Measurements from ENCODE around the gene RPS5.
"Not testable (repeated sequence)": the region's sequence is repeated elsewhere in the genome, so short reads cannot be mapped to it uniquely, and the experiment has no call there.

The RPS5 gene

GRCh38 chr19:58400316-58400915 is 13.3 kb downstream of the RPS5 start:
- peaks cover 5% of the 10 kb centered on the region for H3K36me3 Mint-ChIP-seq
- no peak overlapping the region for H3K27ac Mint-ChIP-seq
- H3K4me3 Mint-ChIP-seq = peak overlapping the region; percentile 92
- DNase-seq = no peak
- no peaks in the 10 kb centered on the region for H3K9me3 Mint-ChIP-seq
- H3K4me1 Mint-ChIP-seq = peaks cover 29% of the 10 kb centered on the region
- CTCF ChIA-PET = interaction anchor here (1.0 kb wide), 1 partner anchor 114 kb away, joined by 3 read pairs; no protein-coding TSS in a partner anchor
- peaks cover 41% of the 10 kb centered on the region for H3K27me3 Mint-ChIP-seq

- Mint-ChIP-seq H3K27ac (peak overlapping the region; percentile 93), H3K27me3 (peaks cover 34% of the 10 kb centered on the region), H3K4me3 (peak overlapping the region; percentile 92), H3K4me1 (peaks cover 29% of the 10 kb centered on the region), H3K9me3 (no peaks in the 10 kb centered on the region), H3K36me3 (peaks cover 2% of the 10 kb centered on the region)
- CTCF ChIA-PET = interaction anchor here (1.0 kb wide), 1 partner anchor 113 kb away, joined by 3 read pairs; no protein-coding TSS in a partner anchor
- peak; percentile 100 for DNase-seq
Measured at GRCh38 chr19:58400916-58401839, 14.1 kb downstream of the RPS5 start.

- CTCF ChIA-PET = interaction anchor here (0.7 kb wide), 1 partner anchor 20 kb away, joined by 3 read pairs; no protein-coding TSS in a partner anchor
- peak overlapping the region; percentile 57 for H3K4me3 Mint-ChIP-seq
- no peak overlapping the region for H3K27ac Mint-ChIP-seq
- H3K9me3 Mint-ChIP-seq = no peaks in the 10 kb centered on the region
- peaks cover 27% of the 10 kb centered on the region for H3K27me3 Mint-ChIP-seq
- H3K36me3 Mint-ChIP-seq = peaks cover 4% of the 10 kb centered on the region
- H3K4me1 Mint-ChIP-seq = peaks cover 36% of the 10 kb centered on the region
- peak; percentile 45 for DNase-seq
Measured at GRCh38 chr19:58401840-58402421, 14.9 kb downstream of the RPS5 start.

GRCh38 chr19:58403920-58404478 is 16.9 kb downstream of the RPS5 start:
- Mint-ChIP-seq H3K4me1 (peaks cover 50% of the 10 kb centered on the region), H3K27me3 (peaks cover 12% of the 10 kb centered on the region)
- not testable (repeated sequence) for H3K36me3 Mint-ChIP-seq, H3K27ac Mint-ChIP-seq, DNase-seq, H3K4me3 Mint-ChIP-seq, H3K9me3 Mint-ChIP-seq
- CTCF ChIA-PET = interaction anchor here (0.6 kb wide), 1 partner anchor 87 kb away, joined by 5 read pairs; no protein-coding TSS in a partner anchor

- Mint-ChIP-seq H3K9me3 (no peaks in the 10 kb centered on the region), H3K27ac (peak overlapping the region; percentile 93), H3K4me1 (peaks cover 45% of the 10 kb centered on the region), H3K36me3 (peaks cover 10% of the 10 kb centered on the region), H3K27me3 (no peaks in the 10 kb centered on the region), H3K4me3 (peak overlapping the region; percentile 95)
- DNase-seq = no peak
- CTCF ChIA-PET = interaction anchor here (1.5 kb wide), 2 partner anchors 56 to 186 kb away, joined by 4 read pairs; no protein-coding TSS in a partner anchor
Measured at GRCh38 chr19:58406818-58407657, 20.0 kb downstream of the RPS5 start.

GRCh38 chr19:58407658-58408151 is 20.6 kb downstream of the RPS5 start:
- Mint-ChIP-seq H3K27ac (peak overlapping the region; percentile 93), H3K9me3 (no peaks in the 10 kb centered on the region), H3K4me1 (peaks cover 45% of the 10 kb centered on the region), H3K36me3 (peaks cover 12% of the 10 kb centered on the region), H3K4me3 (peak overlapping the region; percentile 95), H3K27me3 (no peaks in the 10 kb centered on the region)
- no peak for DNase-seq
- CTCF ChIA-PET = interaction anchor here (1.5 kb wide), 2 partner anchors 55 to 186 kb away, joined by 4 read pairs; no protein-coding TSS in a partner anchor

GRCh38 chr19:58408152-58409009 is 21.3 kb downstream of the RPS5 start, which contains the start of gene ZNF584:
Gene ZNF584, plus strand, starts transcription at chr19:58408649. Its CDS starts 499 bp downstream, at chr19:58409148.
- H3K27me3 Mint-ChIP-seq = no peaks in the 10 kb centered on the region
- H3K4me3 Mint-ChIP-seq = peak within 1 kb of the TSS; percentile 95
- H3K4me1 Mint-ChIP-seq = peaks cover 40% of the 10 kb centered on the region
- H3K9me3 Mint-ChIP-seq = no peaks in the 10 kb centered on the region
- peak; percentile 97 for DNase-seq
- H3K27ac Mint-ChIP-seq = peak within 1 kb of the TSS; percentile 93
- CTCF ChIA-PET = interaction anchor here (0.7 kb wide), 1 partner anchor 43 kb away, joined by 3 read pairs; the partner anchor contains the start of gene ZNF324B
- peaks cover 14% of the 10 kb centered on the region for H3K36me3 Mint-ChIP-seq

- DNase-seq = peak; percentile 41
- CTCF ChIA-PET = interaction anchor here (0.7 kb wide), 1 partner anchor 42 kb away, joined by 3 read pairs; the partner anchor contains the start of gene ZNF324B
- H3K4me1 Mint-ChIP-seq = peaks cover 33% of the 10 kb centered on the region
- peak overlapping the region; percentile 16 for H3K27ac Mint-ChIP-seq
- no peaks in the 10 kb centered on the region for H3K9me3 Mint-ChIP-seq
- H3K4me3 Mint-ChIP-seq = peak overlapping the region; percentile 95
- H3K36me3 Mint-ChIP-seq = peaks cover 12% of the 10 kb centered on the region
- no peaks in the 10 kb centered on the region for H3K27me3 Mint-ChIP-seq
Measured at GRCh38 chr19:58409010-58409790, 22.1 kb downstream of the RPS5 start.

GRCh38 chr19:58416604-58417003 is 29.5 kb downstream of the RPS5 start:
- Mint-ChIP-seq H3K36me3 (peaks cover 43% of the 10 kb centered on the region), H3K9me3 (peaks cover 13% of the 10 kb centered on the region), H3K4me1 (no peaks in the 10 kb centered on the region), H3K27me3 (no peaks in the 10 kb centered on the region), H3K4me3 (no peak overlapping the region), H3K27ac (no peak overlapping the region)
- no peak for DNase-seq
- CTCF ChIA-PET = no interaction called here

GRCh38 chr19:58417071-58417470 is 30.0 kb downstream of the RPS5 start:
- no peak for DNase-seq
- Mint-ChIP-seq H3K9me3 (peaks cover 13% of the 10 kb centered on the region), H3K36me3 (peaks cover 45% of the 10 kb centered on the region), H3K4me1 (no peaks in the 10 kb centered on the region), H3K4me3 (no peak overlapping the region), H3K27ac (no peak overlapping the region), H3K27me3 (no peaks in the 10 kb centered on the region)
- CTCF ChIA-PET = no interaction called here

GRCh38 chr19:58428617-58429016 is 41.5 kb downstream of the RPS5 start:
- CTCF ChIA-PET = interaction anchor here (1.8 kb wide), 1 partner anchor 200 kb away, joined by 5 read pairs; the partner anchor contains the start of gene ZNF544
- Mint-ChIP-seq H3K27ac (no peak overlapping the region), H3K4me1 (no peaks in the 10 kb centered on the region), H3K27me3 (no peaks in the 10 kb centered on the region), H3K36me3 (peaks cover 20% of the 10 kb centered on the region), H3K4me3 (no peak overlapping the region), H3K9me3 (peaks cover 75% of the 10 kb centered on the region)
- no peak for DNase-seq
